Measurements from ENCODE around the gene SSBP2.

The SSBP2 gene

GRCh38 chr5:81763294-81763928, 12.5 kb upstream of the SSBP2 start:
- ChIA-PET POLR2A (interaction anchor here (1.3 kb wide), 1 partner anchor 16 kb away, joined by 3 read pairs; no protein-coding TSS in a partner anchor), CTCF (interaction anchor here (1.1 to 1.4 kb wide), 3 partner anchors 15 to 402 kb away, joined by 3 to 4 read pairs (median 4); no protein-coding TSS in a partner anchor)
- no peak for TF ChIP-seq CTCF (IDR thresholded peaks at IDR 0.05; ENCODE audit: insufficient read depth, low read length, missing control alignments)
- H3K4me3 ChIP-seq (ENCODE audit: low read depth, low read length), result no peak overlapping the region
- DNase-seq (ENCODE audit: low read depth, low spot score), result no peak

- DNase-seq (ENCODE audit: low read depth, low spot score), result no peak
- CTCF ChIA-PET, result interaction anchor here (1.1 to 1.4 kb wide), 4 partner anchors 13 to 403 kb away, joined by 3 to 4 read pairs (median 4); no protein-coding TSS in a partner anchor
- H3K4me3 ChIP-seq (ENCODE audit: low read depth, low read length), result no peak overlapping the region
- TF ChIP-seq CTCF (IDR thresholded peaks at IDR 0.05; ENCODE audit: insufficient read depth, low read length, missing control alignments), result no peak
- POLR2A ChIA-PET, result interaction anchor here (0.8 to 1.3 kb wide), 2 partner anchors 12 to 16 kb away, joined by 3 to 5 read pairs; partner anchors contain the start of gene SSBP2
These were observed 12.0 kb upstream of the SSBP2 start for GRCh38 chr5:81762853-81763252.

GRCh38 chr5:81762401-81762800, 11.5 kb upstream of the SSBP2 start:
- no peak for DNase-seq (ENCODE audit: low read depth, low spot score)
- POLR2A ChIA-PET, result interaction anchor here (0.8 to 1.3 kb wide), 2 partner anchors 11 to 17 kb away, joined by 3 to 5 read pairs; partner anchors contain the start of gene SSBP2
- CTCF ChIA-PET, result interaction anchor here (1.1 to 1.4 kb wide), 4 partner anchors 13 to 403 kb away, joined by 3 to 4 read pairs (median 3); no protein-coding TSS in a partner anchor
- TF ChIP-seq CTCF (IDR thresholded peaks at IDR 0.05; ENCODE audit: insufficient read depth, low read length, missing control alignments), result no peak
- H3K4me3 ChIP-seq (ENCODE audit: low read depth, low read length), result no peak overlapping the region

- ChIA-PET POLR2A (interaction anchor here (0.8 to 1.3 kb wide), 2 partner anchors 11 to 17 kb away, joined by 3 to 5 read pairs; partner anchors contain the start of gene SSBP2), CTCF (interaction anchor here (1.1 to 1.4 kb wide), 4 partner anchors 13 to 76 kb away, joined by 3 to 4 read pairs (median 3); no protein-coding TSS in a partner anchor)
These were observed 11.1 kb upstream of the SSBP2 start for GRCh38 chr5:81761970-81762369.

GRCh38 chr5:81761270-81761669, 10.4 kb upstream of the SSBP2 start:
- no peak for DNase-seq (ENCODE audit: low read depth, low spot score)
- ChIA-PET POLR2A (no interaction called here), CTCF (interaction anchor here (1.1 to 1.4 kb wide), 2 partner anchors 14 to 75 kb away, joined by 3 read pairs; no protein-coding TSS in a partner anchor)
- no peak overlapping the region for H3K4me3 ChIP-seq (ENCODE audit: low read depth, low read length)
- TF ChIP-seq CTCF (IDR thresholded peaks at IDR 0.05; ENCODE audit: insufficient read depth, low read length, missing control alignments), result no peak

More at GRCh38 chr5:81761970-81762369, 11.1 kb upstream of the SSBP2 start:
- DNase-seq (ENCODE audit: low read depth, low spot score), result no peak
- TF ChIP-seq CTCF (IDR thresholded peaks at IDR 0.05; ENCODE audit: insufficient read depth, low read length, missing control alignments), result no peak
- no peak overlapping the region for H3K4me3 ChIP-seq (ENCODE audit: low read depth, low read length)

GRCh38 chr5:81760521-81760920, 9.6 kb upstream of the SSBP2 start:
- ChIA-PET CTCF (interaction anchor here (0.7 kb wide), 1 partner anchor 483 kb away, joined by 4 read pairs; no protein-coding TSS in a partner anchor), POLR2A (interaction anchor here (0.6 kb wide), 1 partner anchor 8 kb away, joined by 3 read pairs; no protein-coding TSS in a partner anchor)
- TF ChIP-seq CTCF (IDR thresholded peaks at IDR 0.05; ENCODE audit: insufficient read depth, low read length, missing control alignments), result no peak

More at GRCh38 chr5:81760521-81760920, 9.6 kb upstream of the SSBP2 start:
- no peak overlapping the region for H3K4me3 ChIP-seq (ENCODE audit: low read depth, low read length)
- DNase-seq (ENCODE audit: low read depth, low spot score), result no peak
